Activated naive CD4-positive, alpha-beta T cell (primary cell): ENCODE results near the gene RERE.
A peak's percentile ranks its signal among the peaks of the same experiment; 100 is the strongest.

ENCODE experiments used
- DNase-seq, 4 experiments: peaks; one replicate each; lab custom pipeline; 2025; lab: John Stamatoyannopoulos, UW

The RERE gene

DNA sequence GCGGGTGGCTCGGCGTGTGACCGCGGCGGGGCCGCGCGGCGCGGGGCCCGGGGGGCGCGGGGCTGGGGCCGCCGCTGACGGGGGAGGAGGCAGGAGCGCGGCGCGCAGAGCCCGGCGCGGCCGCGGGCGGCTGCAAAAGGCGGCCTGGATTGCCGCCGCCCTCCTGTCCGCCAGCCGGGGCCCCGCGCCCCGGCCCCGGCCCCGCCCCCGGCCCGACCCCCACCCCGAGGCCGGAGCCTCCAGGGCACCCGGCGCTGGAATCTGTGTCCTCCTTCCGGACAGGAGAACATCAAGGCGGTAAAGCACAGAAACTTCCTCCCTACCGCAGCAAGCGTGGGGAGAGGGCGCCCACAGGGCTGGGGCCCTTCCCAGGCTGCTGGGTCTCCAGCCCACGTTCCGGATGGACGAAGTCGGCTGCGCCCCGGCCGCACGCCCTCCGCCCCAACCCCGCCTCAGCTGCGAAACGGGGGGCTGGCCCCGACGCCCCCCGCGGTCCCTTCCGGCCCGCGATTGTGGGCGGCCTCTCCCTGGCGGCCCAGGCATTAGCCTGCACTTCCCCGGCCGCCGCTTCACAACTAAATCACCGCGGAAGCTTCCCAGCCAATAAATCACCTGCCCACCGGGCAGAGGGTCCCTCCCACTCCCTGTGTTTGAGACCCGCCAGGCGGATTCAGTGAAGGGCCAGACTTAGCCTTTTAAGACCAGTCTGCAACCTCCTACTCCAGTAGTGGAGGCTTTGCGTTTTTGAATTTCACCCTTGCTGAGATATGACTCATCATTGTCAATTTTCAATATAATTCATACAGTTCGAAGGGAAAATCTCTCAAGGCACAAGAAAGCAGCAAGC, 393.5 kb downstream of the RERE start:
- peak in 2 of 4 experiments; percentile 14 to 28 for DNase-seq

GRCh38 chr1:8423269-8423691, 394.2 kb downstream of the RERE start:
- peak in 2 of 4 experiments; percentile 7 to 39 for DNase-seq

DNA sequence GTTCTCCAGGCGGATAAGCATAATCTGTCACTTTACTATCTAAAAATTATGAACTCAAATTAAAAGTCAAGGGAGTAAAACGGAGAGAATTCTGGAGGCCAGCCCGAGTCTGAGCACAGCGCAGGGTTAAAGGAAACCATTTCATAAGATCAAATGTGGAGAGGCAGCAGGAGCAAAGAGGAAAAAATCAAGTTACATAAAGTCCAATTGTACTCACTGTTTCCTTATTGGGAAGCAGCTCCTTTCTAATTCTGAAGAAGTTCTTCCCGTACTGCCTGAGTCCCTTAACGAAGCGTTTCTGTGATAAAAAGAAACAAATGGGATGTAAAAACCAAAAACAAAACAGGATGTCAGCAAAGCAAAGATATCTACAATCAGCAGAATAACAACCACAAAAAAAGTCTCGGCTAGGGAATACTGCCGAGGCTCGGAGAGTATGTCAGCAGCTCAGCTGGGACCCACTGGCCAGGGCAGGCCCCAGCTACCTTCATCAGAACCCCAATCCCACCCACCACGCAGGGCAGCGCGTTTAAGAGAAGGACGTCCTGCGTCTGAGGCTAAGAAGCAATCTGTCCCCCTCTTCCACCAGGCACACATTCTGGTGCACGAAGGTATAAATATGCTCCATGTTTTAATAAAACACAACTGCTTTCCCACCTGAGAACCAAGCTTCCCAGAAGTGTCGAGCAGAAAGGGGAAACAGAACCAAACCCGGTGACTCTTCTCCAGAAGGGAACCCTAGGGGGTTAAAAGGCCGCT, 394.8 kb downstream of the RERE start:
- no peak for DNase-seq

- DNase-seq: no peak
Measured at GRCh38 chr1:8421721-8422120, 395.7 kb downstream of the RERE start.

DNA sequence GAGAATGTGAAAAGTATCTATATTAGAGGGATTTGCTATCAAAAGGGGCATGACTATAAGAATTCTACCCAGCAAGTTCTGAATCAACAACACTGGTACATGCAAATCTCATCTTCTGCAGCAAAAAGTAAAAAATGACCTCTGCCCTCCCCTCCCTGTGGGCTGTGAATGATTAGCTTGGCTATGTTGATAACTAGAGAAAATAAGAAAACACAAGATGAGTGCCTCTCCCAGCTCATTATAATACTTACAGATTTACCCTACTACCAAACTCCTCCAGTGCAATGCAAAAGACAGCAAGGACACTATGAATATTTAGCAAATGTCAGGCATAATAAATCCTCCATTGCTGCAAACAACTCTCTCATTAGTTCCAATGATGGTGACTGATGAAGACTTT, 397.1 kb downstream of the RERE start:
- DNase-seq: no peak

GRCh38 chr1:8419861-8420260, 397.6 kb downstream of the RERE start:
- DNase-seq: no peak

GRCh38 chr1:8419172-8419571, 398.3 kb downstream of the RERE start:
- DNase-seq: no peak

- no peak for DNase-seq
Measured at GRCh38 chr1:8418301-8418700, 399.1 kb downstream of the RERE start.

DNA sequence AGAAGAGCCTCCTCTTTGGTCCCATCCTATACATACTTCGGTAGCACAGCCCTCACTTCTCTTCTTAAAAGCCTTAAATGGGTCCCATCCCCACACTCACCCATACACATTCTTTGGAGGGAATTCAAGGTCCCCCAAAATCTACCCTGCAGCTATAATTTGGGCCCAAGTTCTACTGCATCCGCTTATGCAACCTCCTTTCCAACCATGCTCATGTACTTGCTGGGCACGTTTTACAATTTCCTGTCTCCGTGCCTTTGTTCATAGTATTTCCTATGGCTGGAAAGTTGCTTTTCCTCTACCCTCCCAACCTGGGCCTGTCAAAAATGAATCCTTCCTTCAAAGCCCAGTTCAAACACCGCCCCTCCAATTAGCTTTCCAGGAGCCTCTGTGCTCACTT, 399.8 kb downstream of the RERE start:
- DNase-seq: no peak

DNA sequence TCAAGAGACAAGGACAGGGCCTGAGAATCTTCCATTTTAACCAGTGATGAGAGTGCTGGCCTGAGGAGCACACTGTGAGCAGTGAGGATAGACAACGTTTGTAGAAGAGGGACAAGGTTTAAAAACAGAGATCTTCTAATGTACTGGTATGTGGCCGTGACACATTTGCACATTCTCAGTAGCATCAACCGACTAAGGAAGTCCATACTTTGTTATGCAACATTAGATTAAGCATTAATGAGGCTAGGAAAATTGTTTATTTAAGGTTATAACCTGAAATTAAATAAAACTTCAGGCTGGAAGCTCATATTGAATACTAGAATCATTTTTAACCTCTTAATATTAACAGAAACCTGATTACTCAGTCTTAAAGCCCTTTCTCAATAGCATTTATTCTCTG, 400.6 kb downstream of the RERE start:
- no peak for DNase-seq

- no peak for DNase-seq
Measured at GRCh38 chr1:8415526-8416278, 401.7 kb downstream of the RERE start.

DNA sequence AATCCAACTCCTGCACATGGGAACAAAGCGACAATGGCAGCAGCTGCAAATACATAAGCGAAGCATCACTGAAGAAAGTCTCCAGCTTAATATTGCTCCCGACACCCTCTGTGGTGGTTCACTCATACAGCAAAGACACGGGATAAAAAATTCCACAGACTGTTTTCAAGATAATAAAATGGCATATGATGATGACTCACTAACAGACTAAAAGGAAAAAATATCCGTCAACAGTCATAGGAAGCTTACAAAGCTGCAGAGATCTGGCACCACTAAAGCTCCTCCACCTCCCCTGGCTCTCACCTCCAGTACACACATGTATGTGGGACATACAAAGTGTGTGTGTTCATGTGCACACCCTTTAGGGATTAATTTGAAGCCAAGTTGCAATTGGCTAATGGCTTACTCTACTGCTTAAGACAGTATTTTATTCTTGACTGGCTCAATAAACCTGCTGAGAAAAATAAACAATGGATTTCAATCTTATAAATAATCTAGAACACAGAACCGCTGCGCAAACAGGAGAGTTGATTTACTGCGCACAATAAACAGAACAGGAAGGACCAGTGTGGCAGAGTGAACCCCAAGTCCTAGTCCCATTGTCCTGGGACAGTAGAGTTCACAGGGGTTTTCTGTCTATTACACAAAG, 405.1 kb downstream of the RERE start:
- no peak for DNase-seq

- DNase-seq: no peak
Measured at GRCh38 chr1:8411803-8412182, 405.6 kb downstream of the RERE start.

DNA sequence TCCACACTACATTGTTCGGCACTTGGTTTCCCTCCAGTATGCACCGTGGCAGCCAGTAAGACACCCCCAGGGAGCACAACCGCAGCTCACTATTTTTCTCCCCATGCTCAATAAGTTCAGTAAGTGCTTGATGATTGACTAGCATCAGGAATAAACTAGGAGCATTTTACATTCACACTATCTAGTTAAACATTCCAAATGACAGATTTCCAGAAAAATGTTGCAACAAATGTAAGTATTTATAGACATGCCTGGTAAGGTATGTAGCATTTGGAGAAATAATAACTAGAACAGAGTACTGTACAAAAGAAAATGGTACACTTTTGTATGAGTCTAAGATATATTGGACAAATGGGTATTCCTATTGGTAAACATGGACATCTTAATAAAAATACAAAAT, 406.6 kb downstream of the RERE start:
- DNase-seq: no peak

DNA sequence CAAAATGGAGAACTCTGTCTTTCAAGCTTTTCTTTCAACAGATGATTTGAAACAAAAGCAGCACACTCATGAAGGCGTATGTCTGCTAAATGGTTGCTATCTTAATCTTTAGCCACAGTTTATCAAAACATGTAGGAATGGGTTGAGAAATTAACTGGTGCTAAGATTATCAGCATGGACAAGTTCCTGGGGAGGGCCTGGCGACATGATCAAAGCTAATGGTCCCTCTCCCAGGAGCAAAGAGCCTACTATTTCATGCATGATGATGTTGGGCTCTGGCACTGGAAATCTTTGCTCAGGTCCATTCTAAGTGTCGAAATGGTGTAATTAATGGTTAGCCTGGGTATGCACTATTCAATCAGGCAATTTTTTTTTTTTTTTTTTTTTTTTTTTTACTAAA, 407.8 kb downstream of the RERE start:
- no peak for DNase-seq

DNA sequence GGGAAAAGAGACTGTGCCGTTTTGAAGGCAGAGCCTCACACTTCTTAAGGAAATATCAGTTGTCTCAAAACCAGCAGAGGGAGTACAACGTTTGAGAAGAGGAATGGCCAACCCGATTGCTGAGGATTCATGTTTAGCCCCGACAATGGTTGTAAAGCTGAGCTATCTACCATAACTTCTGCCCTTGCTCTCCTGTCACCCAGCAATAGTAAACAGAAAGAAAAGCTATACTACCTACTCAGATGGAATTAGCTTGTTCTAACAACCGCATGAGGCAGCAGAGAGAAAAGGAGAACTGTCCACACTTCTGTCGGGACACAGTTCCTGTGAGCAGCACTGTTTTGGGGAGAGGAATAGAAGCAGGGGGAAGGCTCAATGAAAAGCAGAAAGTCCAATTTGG, 408.3 kb downstream of the RERE start:
- no peak for DNase-seq

DNA sequence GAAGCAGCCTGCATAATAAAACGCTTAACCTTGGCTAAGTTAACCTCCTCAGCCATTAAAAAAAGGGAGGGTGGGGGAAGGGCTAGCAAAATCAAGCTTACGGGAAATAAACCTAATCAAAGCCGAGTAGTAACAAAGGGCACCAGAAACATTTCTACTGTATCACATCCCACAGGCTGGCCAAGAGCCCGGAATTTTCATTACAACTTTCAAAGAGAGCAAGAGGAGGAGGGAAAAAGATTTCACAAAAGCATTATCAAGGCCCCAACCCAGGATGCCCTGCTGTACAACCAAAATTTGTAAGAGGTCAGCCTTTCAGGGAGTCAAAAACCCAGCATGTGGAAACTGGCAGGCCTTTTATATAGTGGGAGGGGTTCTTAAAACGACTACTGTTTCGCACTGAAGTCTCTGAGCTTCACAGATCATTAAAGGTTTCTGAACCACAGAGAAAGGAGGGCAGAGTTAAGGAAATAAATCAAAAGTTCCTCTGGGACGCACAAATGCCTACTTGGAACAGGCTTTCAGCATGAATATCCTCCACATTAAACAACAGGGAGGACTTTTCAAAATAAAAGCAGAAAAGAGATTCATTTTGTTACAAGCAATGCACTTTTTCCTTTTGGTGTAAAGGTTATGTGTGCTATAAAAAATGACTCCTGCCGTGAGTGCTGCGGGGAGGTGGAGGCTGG, 409.1 kb downstream of the RERE start:
- no peak for DNase-seq

DNA sequence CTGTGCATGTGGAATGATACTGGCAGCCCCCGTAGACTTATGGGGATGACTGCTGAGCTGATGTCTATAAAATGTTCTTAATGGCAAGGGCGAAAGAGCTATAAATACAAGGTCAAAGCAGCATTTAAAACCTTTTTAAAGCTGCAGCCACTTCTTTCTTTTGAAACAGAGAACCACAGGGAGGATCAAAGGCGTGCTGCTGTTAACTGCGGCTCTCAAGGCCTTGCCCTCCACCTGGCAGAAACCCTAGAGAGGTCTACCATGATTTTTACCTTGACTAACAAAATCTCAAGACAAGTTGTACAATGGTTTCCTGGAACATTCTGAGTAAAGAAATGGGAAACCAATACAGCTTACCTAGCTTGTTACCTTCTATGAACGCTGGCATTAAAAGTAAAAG, 409.8 kb downstream of the RERE start:
- DNase-seq: no peak

DNA sequence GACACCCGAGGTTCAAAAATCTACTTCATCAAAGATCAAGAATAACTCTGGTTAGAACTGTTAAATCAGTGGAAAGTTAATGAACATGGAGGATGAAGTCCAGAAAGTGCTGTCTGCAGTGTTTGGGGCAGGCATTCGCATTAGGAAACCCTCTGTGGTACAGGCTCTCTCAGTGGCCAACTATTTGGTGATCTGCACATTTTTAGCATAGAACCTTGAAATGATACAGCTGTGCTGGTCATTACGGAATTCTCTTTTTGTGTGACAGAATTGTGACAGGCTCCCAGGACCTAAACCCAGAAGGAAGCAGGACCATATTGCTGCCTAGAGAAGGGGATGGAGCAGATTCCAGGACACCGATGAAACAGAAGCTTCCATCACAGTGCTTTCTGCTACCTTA, 410.5 kb downstream of the RERE start:
- DNase-seq: no peak

GRCh38 chr1:8406011-8406410, 411.4 kb downstream of the RERE start:
- no peak for DNase-seq
